ENCODE data around the gene ZMIZ1.

ZMIZ1 gene

GRCh38 chr10:79349072-79349491, 280.3 kb downstream of the ZMIZ1 start:
- no peak for DNase-seq

- no peak for DNase-seq
Observed at GRCh38 chr10:79349766-79350406, 281.1 kb downstream of the ZMIZ1 start.

- no peak for DNase-seq
Observed at GRCh38 chr10:79350407-79351154, 281.8 kb downstream of the ZMIZ1 start.

GRCh38 chr10:79351332-79351731, 282.6 kb downstream of the ZMIZ1 start:
- DNase-seq, result no peak

GRCh38 chr10:79352035-79352877, 283.5 kb downstream of the ZMIZ1 start:
- DNase-seq, result no peak

- DNase-seq, result no peak
Observed at GRCh38 chr10:79353000-79353406, 284.2 kb downstream of the ZMIZ1 start.

GRCh38 chr10:79353726-79354125, 285.0 kb downstream of the ZMIZ1 start:
- DNase-seq, result no peak

- DNase-seq, result no peak
Observed at GRCh38 chr10:79354141-79354540, 285.4 kb downstream of the ZMIZ1 start.

- no peak for DNase-seq
Observed at GRCh38 chr10:79354615-79355014, 285.8 kb downstream of the ZMIZ1 start.

- no peak for DNase-seq
Observed at GRCh38 chr10:79355420-79356017, 286.8 kb downstream of the ZMIZ1 start.

GRCh38 chr10:79356104-79356503, 287.3 kb downstream of the ZMIZ1 start:
- DNase-seq, result no peak

GRCh38 chr10:79357180-79357579, 288.4 kb downstream of the ZMIZ1 start:
- DNase-seq, result no peak

- peak; percentile 24 for DNase-seq
Observed at GRCh38 chr10:79358811-79359210, 290.0 kb downstream of the ZMIZ1 start.

- no peak for DNase-seq
Observed at GRCh38 chr10:79359816-79360498, 291.2 kb downstream of the ZMIZ1 start.

GRCh38 chr10:79360499-79361342, 292.0 kb downstream of the ZMIZ1 start:
- DNase-seq, result no peak

GRCh38 chr10:79361726-79362397, 293.1 kb downstream of the ZMIZ1 start:
- DNase-seq, result no peak

All from NCI-H774 (cell line).